HG03025 (cell line): ENCODE results near the gene SEMA6A.

Experiments used
- ATAC-seq: cut with Tn5 transposase; IDR thresholded peaks from one replicate; pipeline ENCODE4 v1.9.1; 2021; ENCODE audit warnings: mild to moderate bottlenecking, moderate library complexity; ENCODE audit not compliant: unreplicated experiment, low FRiP score

Gene SEMA6A

DNA sequence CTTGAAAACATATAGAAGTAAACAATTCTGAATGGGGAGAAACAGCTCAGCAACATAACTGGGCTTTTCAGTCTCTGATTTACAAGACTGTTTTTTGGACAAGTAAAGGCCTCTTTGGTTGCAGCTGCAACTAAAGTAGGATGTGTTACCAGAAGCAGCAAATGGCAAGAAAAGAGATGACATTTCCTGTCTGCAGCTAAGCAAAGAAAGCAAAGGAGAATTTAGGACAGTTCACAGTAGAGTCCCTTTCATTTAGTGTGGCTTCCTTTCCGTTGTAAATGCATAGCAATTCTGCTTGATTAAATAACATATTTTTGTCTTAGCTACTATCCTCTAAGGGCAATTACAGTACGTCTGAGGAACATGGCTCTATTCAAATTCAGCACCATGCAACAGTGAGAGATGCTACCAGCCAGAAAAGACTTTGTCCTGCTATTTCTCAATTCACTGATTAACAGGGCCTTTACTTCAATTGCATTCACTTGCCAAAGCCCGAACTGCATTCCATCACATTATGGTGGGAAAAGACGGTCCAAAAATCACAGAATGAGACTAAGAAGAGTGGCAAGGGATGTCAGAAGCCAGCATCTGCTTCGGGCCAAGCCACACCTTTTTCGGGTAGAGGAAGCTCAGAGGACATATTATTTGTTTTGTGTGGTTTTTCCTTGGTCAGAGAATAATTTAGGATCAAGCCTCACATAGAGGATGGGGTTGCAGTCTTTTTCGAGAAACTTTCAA lies 107.7 kb downstream of the SEMA6A start:
- ATAC-seq, result no peak

DNA sequence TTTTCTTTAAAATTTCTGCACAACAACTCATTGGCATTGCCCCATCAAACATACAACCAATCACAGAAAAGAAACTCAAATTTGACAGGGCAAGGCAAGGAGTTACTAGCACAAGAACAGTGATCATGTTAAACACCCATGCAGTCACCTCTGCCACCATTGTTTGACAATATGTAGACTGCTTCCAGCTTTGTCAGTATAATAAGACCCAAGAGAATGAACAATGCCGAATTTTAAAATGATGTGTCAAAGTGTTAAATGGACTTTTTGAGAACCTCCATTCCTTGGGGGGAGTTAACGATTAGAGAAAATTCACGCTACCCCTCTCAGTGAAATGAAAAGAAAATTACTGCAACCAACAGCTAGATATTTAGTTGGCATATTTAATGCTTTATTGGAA lies 109.2 kb downstream of the SEMA6A start:
- ATAC-seq, result no peak

DNA sequence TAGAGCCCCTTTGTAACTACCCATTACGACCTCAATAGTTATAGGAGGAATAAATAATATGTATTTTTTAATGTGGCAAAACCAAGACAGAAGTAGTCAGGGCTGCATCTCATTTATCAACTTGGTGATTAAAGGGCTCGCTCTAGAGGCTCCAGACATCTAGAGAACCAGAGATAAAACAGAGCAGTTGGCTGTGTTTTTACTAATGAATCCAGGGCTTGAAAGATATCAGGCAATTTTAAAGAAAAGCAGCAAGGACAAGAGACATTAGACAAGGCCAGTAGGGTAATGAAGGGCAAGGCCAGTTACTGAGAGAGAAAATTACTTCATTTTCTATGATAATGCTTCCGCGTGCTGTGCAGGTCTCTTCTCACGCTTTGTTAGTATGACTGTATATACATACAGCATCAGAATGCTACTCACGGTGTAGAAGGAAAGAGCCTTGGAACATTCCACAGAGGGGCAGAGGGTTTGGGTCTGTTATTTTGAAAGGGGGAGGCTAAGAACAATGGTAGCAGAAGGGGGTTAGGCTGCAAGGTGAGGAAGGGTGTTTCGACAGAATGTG lies 110.4 kb downstream of the SEMA6A start:
- no peak for ATAC-seq

GRCh38 chr5:116462500-116462899 lies 112.1 kb downstream of the SEMA6A start:
- ATAC-seq, result no peak

- ATAC-seq, result no peak
Observed at GRCh38 chr5:116459301-116459700, 115.3 kb downstream of the SEMA6A start.

- no peak for ATAC-seq
Observed at GRCh38 chr5:116457062-116457461, 117.6 kb downstream of the SEMA6A start.

DNA sequence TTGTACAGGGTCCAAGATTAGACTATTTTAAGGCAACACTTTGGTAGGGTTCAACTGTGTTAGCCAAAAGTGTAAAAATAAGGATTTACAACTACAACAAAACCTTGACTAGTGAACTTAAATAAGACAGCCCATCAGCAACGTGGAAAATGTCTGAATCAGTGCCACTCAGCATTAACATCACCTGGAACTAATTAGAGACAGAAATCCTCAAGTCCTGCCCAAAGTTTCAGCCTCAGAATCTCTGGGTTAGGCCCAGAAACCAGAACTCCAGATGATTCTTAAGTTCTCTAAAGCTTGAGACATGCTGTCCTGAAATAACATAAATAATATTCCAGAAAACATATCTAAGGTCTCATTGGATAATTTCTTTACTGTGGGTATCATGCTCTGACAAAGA lies 118.6 kb downstream of the SEMA6A start:
- ATAC-seq, result no peak

- no peak for ATAC-seq
Observed at GRCh38 chr5:116455061-116455460, 119.6 kb downstream of the SEMA6A start.

DNA sequence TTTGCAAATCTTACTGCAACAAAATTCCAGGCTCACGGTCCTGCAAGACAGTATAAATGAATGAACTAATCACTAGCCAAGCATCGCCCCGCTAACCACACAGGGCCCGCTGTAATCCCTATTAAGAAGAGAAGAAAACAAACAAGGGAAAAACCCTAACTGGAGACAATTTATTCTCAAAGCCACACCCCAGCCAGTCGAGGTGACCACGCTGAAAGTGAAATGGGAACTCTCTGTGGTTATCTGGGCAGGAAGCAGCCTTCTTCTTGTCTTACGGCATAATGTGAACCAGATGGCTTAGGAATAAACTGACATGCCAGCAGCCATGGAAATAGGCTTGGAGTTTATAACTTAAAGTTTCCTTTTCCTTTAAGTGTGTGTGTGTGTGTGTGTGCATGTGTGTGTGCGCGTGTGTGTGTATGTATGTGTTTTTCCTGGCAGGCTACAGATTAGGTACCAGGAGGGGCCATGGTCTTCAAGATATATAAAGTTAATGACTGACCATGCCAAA lies 120.2 kb downstream of the SEMA6A start:
- peak; percentile 99 for ATAC-seq

DNA sequence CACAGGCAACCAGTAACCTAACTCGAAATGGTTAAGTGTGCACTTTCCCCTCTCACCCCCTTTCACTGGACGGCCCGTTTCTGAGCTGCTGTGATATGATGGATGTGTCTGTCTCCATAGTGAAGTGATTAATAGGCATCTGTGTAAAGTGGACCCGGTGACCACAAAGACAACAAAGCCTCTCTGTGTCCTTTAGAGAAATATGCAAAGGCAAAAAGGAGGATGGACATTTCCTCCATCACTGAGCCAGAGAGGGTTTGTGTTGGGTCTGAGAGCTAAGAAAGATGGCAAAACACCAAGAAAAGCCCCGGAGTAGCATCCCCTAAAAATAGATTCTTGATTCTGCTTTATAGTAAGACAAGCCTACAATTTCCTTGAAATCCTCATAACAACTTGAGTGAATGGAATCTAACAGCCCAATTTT lies 120.6 kb downstream of the SEMA6A start:
- no peak for ATAC-seq

DNA sequence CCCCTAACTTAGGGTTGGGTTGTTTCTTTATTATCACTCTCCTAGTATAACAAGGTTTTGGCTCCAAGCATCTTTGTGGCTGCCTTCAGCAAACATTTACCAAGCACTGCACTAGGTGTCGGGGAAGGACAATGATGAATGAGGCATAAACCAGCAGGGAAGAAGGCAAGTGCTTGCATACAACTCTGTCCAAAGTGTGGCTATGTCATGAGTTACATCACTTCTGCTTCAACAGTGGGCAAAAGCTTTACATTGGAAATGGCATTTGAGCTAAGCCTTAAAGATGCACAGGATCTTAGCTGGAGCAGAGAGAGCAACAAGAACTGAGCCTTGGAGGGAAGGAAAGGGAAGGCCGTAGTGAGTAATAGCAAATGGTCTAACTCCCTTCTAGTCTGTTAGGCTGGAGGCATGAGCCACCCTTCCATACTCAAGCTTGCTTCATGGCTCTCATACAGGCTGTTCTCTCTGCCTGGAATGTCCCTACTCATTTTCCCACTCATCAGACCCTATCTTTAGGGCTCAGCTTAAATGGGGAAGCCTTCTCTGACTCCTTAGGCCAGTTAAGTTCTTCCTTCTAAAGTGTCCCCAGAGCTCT lies 121.8 kb downstream of the SEMA6A start:
- ATAC-seq, result no peak

DNA sequence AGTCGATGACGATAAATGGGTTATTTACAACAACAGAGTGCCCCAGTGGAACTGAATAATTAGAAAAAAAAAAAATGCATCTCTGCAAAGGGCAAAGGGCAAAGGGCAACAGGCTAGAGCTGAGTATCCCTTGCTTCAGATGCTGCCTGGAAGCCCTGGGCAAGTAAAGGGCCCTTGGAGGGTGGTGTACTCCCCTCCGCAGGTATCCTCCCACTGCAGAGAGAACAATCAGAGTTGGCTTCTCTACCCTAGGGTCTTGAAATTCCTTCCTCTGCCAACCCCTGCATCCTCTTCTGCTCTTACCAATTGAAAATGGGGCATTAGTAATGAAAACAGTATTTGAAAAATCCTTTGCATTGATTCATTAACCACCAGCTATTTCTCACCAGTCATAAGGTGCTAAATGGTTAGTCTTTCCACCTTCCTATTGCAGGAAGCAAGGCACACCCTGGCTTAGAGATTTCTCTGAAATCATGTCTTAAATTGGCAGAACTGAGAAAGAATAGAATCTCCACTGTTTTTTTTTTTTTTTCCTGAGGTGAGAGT lies 122.6 kb downstream of the SEMA6A start:
- ATAC-seq, result no peak

DNA sequence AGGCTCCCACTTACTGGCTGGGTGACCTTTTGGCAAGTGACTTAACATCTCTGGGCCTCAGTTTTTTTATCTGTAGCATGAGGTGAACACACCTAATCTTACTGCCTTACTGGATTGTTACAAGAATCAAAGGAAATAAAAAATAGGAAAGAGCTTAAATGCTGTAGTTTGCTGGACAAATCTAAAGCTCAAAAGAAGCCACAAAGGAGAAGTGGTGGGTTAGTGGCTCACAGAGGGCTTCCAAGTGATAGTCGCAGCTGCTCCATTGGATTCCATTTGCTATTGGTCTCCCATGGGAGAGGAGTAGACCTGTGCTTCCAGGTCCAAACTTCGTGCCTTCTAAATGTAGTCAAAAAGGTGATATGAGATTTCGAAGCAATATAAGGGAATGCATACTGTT lies 123.6 kb downstream of the SEMA6A start:
- ATAC-seq, result no peak

GRCh38 chr5:116449458-116449857 lies 125.2 kb downstream of the SEMA6A start:
- no peak for ATAC-seq

- no peak for ATAC-seq
Observed at GRCh38 chr5:116448870-116449427, 125.7 kb downstream of the SEMA6A start.

GRCh38 chr5:116448450-116448849 lies 126.2 kb downstream of the SEMA6A start:
- no peak for ATAC-seq

DNA sequence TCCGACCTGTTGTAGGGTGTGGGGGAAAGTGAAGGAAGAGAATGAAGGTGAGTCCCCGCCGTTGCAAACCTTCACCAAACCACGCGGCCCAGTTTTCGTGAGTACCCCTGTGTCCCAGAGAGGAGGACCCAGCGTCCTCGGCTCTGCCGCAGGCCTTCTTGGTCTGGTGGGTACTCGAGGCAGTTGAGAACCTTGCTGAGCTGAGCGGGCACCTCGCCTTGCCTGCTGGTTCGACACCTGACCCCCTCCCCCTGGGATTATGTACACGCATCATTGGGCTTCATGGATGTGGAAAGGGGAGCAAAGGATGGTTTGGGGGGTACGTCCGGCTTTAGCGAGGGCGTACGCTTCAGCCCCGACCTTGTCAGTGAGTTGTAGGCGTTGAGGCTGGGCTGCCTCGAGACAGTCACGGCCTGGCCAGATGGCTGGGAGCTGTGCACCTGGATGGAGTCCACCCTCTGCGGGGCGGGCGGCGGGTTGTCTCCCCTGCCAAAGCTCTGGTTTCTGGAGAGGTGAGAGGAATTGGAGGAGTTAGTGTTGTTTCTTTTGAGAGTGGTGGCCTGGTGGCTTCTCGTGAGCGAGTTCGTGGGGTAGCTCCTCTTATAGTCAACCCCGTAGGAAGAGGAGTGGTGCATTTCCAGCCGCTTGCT lies 128.1 kb downstream of the SEMA6A start:
- ATAC-seq, result no peak

DNA sequence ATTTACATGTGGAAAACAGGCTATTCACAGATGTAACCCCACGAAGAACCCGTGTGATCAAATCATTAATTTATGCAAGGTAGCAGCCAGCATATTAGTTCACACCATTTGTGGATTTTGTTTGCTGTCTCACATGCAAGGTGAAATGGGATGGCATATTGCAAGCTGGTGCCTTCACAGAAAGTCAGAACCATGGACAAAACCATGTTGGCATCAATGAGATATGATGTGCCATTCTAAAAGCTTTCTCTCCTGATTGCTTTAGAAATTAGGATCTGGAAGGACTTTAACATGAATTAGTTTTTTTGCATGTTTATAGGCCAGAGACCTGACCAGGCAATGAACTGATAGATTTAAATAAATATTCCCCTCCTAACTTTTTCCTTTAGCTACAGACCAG lies 129.3 kb downstream of the SEMA6A start:
- no peak for ATAC-seq

DNA sequence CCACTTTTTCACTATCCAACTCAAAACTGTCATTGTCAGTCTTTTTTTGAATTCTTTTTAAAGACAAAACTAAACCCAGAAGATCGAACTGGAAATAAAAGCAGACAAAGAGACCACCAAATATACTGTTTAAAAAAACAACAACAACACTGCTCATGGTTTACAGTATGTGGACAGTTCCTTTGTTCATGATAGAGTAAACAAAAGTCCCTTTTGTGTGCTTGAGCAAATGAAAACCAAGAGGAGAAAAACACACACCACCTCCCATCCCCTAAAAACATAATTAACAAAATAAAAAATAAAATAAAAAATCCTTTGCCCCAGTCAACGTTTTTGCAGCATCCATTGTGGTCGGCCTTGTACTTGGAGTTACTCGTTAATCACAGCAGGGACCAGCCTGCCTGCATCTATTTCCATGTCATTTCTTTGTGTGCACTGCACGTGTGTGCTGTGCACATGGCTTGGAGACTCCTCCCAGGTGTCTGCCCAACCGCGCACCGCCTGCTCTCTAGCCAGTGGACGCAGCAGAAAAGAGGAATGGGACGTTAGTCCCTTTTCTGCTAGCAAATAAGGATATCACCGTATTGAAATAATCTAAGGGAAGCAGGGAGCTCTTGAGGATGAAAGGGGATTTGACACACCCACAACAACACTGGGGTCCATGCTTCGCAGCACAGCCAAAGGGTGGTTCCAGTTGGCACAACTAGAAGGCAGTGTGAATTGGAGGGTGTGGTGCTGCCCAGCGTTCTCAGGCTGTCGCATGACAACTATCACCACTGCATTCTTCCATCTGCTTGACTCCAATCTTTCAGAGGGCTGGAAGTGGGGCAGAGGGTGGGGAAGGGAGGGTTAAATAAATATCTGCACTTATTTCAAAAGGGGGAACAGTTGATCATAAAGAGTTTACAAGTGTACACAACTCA lies 130.0 kb downstream of the SEMA6A start:
- no peak for ATAC-seq
